ENCODE data around the gene MARCKSL1.
"Not testable (repeated sequence)": the region's sequence is repeated elsewhere in the genome, so short reads cannot be mapped to it uniquely, and the experiment has no call there.

The MARCKSL1 gene

DNA sequence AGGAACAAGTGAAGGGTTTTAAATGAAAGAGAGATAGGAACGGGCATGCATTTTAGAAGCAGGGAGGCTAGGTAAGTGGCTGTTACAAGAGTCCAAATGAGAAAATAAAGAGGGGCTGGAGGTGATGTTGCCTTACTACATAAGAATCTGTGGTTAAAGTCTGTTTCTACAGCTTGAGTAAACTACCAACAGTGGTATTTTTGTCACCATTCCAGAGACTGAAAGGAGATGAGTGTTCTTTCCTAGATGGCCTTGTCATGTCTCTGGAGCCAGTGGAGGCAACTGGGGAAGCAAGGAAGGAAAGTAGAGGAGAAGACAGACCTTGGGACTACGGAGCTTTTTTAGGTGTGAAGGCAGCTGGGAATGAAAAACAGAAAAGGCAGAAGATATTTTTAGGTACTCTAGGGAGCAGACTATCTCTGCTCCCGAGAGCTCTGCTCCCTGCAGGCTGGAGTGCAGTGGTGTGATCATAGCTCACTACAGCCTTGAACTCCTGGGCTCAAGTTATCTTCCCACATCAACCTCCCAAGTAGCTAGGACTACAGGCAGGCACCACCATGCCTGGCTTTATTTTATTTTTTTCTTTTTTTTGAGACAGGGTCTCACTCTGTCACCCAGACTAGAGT lies 31.9 kb downstream of the MARCKSL1 start:
- intact Hi-C loops (cut with DNase I) = no loop called here
- DNase-seq = no peak

DNA sequence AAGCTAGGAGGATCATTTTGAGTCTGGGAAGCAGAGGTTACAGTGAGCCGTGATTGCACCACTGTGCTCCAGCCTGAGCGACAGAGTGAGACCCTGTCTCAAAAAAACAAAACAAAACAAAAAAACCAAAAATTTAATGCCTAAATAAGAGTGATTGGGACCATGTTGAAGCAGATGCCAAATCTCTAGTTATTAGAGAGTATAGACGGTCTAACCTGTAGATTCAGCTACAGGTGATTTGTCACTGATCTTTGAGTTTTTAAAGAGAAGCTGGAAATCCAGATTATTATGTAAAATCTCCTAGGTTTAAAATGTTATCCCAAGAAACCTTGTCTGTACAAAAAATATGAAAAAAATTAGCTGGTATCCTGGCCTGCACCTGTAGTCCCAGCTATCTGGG lies 32.7 kb downstream of the MARCKSL1 start:
- DNase-seq = no peak
- intact Hi-C loops (cut with DNase I) = no loop called here

DNA sequence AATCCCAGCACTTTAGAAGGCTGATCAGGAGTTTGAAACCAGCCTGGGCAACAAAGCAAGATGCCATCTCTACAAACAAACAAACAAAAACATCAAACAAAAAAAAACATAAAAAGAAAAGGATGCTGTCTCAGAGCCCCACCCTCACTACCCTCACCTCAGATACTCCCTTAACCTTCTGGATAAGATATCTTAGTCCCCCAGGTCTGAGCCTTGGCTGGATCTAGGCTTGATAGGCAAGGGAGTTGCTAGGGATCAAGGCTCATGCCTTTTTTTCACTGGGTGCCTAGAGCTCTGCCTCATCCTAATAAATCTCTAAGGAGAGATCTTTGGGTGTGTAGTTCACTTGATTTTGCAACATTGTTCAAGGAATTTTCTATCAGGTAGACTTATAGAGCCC lies 36.7 kb downstream of the MARCKSL1 start:
- intact Hi-C loops (cut with DNase I) = no loop called here

DNA sequence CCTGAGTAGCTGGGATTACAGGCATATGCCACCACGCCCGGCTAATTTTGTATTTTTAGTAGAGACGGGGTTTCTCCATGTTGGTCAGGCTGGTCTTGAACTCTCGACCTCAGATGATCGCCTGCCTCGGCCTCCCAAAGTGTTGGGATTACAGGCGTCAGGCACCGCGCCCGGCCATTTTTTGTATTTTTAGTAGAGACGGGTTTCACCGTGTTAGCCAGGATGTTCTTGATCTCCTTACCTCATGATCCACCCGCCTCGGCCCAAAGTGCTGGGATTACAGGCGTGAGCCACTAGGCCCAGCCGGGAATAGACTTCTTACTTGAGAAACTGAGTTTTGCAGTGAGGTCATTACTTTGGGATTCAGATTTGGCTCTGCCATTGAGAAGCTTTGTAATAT lies 37.8 kb downstream of the MARCKSL1 start:
- DNase-seq; intact Hi-C loops (cut with DNase I): not testable (repeated sequence)

More for the DNA sequence above, 36.7 kb downstream of the MARCKSL1 start:
- no peak for DNase-seq

DNA sequence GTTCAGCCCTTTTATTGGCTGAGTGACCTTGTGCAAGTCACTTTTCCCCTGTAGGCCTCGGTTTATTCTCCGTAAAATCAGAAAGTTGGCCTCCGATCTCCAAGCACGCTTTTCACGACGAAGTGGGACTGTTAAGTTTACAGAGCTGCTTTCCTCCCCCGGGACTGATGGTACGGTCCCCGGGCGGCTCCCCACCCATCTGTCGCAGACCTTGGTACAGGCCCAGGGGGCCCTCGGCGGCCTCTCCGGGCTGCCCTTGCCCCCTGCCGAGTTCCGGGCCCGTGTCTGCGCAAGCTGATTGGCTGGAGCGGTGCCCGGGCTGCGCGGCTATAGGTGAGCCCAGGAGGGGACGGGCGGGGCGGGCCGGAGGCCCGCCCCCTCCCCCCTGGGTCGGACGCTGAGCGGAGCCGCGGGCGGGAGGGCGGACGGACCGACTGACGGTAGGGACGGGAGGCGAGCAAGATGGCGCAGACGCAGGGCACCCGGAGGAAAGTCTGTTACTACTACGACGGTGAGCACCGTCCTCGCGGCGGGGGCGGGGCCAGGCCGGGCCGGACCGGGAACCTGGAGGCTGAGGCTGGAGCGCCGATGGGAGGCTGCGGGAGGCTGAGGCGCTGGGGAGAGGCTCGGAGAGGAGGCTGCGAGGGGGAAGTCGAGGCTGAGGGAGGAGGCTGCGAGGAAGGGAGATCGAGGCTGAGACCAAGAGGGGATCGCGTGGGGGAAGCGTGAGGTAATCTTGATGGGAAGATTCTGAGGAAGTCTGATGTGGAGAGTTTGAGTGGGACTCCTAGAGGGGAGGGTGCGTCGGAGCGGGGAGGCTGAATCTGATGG lies 44.1 kb downstream of the MARCKSL1 start, which contains the start of gene HDAC1:
Gene HDAC1 (plus strand): TSS at position 376 of the 831 bp plus-strand sequence. CDS start 87 bp downstream, at position 463.
- intact Hi-C loops (cut with DNase I) = loop anchor here (2.0 kb wide), 1 partner anchor 49 kb away; no protein-coding TSS in a partner anchor
- DNase-seq = peak; percentile 78 to 95 (median 89)

DNA sequence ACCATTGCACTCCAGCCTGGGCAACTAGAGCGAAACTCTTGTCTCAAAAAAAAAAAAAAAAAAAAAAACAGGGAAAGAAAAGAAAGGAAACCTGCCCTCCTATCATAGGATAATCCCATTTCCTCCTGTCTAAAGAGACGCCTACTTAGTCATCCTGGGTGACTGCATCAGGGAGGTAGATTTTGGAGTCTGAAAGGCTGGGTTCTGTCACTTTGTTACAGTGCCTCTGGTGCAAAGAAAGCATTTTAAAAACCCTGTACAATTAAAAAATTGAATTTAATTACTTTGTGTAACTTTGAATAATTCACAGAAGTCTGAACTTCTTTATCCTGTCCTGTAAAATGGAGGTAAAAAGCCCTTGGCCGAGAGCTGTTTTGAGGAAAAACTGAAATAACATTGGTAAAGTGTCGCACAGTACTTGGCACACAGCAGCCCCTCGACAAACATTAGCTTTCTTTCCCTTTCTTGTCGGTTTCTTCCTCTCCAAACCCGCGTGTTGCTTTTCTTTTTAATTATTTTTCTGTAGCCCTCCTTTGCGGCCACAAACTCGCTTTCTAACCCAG lies 44.8 kb downstream of the MARCKSL1 start:
- intact Hi-C loops (cut with DNase I) = no loop called here
- DNase-seq = no peak

DNA sequence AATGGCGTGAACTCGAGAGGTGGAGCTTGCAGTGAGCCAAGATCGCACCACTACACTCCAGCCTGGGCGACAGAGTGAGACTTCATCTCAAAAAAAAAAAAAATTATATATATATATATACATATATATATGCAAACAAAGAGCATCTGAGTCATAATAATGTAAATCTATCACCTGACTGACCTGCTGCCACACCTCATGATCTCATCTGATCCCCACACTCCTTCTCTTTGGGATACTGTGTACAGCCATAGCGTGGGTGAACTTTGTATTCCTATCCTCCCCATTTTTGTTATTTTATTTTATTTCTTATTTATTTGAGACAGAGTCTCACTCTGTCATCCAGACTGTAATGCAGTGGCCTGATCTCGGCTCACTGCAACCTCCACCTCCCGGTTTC lies 46.8 kb downstream of the MARCKSL1 start:
- intact Hi-C loops (cut with DNase I) = no loop called here
- no peak for DNase-seq

DNA sequence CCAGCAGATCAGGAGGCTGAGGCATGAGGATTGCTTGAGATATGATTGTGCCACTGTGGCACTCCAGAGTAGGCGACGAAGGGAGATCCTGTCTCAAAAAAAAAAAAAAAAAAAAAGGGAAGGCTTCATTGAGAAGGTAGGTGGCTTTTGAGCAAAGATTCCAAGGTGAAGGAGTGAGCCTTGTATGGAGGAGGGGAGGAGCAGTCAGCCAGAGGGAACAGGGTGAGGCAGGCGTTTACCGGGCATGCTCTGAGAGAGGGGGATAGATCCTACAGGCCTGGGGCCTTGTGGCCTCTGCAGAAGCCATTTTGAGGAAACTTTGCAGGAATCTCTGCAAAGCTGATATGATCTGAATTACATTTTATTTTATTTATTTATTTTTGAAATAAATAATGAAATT lies 49.3 kb downstream of the MARCKSL1 start:
- intact Hi-C loops (cut with DNase I) = no loop called here
- DNase-seq = peak in 16 of 42 donors; percentile 2 to 60 (median 24)

DNA sequence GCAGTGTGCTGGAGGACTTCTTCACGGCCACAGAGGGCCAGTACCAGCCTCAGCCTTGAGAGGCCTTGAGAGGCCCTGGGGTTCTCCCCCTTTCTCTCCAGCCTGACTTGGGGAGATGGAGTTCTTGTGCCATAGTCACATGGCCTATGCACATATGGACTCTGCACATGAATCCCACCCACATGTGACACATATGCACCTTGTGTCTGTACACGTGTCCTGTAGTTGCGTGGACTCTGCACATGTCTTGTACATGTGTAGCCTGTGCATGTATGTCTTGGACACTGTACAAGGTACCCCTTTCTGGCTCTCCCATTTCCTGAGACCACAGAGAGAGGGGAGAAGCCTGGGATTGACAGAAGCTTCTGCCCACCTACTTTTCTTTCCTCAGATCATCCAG lies 50.4 kb downstream of the MARCKSL1 start:
- intact Hi-C loops (cut with DNase I) = no loop called here
- no peak for DNase-seq

DNA sequence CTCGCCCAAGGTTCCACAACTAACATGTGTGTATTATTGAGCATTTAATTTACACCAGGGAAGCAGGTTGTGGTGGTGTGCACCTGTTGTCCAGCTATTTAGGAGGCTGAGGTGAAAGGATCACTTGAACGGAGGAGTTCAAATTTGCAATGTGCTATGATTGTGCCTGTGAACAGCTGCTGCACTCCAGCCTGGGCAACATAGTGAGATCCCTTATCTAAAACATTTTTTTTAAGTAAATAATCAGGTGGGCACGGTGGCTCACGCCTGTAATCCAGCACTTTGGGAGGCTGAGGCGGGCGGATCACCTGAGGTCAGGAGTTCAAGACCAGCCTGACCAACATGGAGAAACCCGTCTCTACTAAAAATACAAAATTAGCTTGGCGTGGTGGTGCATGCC lies 51.3 kb downstream of the MARCKSL1 start:
- intact Hi-C loops (cut with DNase I); DNase-seq: not testable (repeated sequence)
